Transverse colon (tissue), 3 donors: Measurements from ENCODE around the gene ID1.

ENCODE experiments used
- EP300 ChIP-seq: sonication (generic); formaldehyde crosslinking; IDR thresholded peaks from one replicate; pipeline ENCODE4 v1.6.1; 2017; ENCODE audit warnings: antibody characterized with exemption, low read depth
- POLR2A ChIP-seq: fragments of 450-650 bp; IDR thresholded peaks from one replicate; pipeline ENCODE4 v1.6.1; 2016; ENCODE audit warnings: antibody characterized with exemption, mild to moderate bottlenecking, moderate library complexity
- TF ChIP-seq, protein P1 (sequence below), 5 experiments: fragments of 200-600 bp in 3 of 5; fragments of 450-650 bp in 2 of 5; sonication (generic) in 3 of 5; IDR thresholded peaks; 1 replicate in 2 of 5; 2 replicates in 3 of 5; pipeline ENCODE4 v1.5.1; 2016 to 2017; ENCODE audit warnings: antibody characterized with exemption in 5 of 5, inconsistent platforms in 3 of 5, mild to moderate bottlenecking in 2 of 5, moderate library complexity in 1 of 5

DNA sequence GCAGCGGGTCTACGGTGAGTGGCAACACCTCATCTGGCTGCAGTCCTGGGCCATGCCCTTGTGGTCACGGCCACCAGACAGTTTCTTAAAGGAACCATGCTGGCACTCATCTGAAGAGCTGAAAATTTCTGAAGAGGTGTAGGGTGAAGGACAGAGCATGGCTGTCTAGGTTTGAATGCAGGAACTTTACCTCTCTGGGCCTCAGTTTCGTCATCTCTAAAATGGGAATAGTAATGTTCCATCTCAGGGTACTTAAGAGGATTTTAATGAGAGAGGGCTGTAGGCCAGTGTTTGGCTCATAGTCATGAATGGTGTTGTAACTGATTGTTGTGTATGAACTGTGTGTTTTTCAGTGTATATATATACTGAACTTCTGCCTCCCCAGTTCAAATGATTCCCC, 38.4 kb downstream of the ID1 start:
- TF ChIP-seq POLR2A (no peak), EP300 (no peak)
- TF ChIP-seq, protein P1, sequence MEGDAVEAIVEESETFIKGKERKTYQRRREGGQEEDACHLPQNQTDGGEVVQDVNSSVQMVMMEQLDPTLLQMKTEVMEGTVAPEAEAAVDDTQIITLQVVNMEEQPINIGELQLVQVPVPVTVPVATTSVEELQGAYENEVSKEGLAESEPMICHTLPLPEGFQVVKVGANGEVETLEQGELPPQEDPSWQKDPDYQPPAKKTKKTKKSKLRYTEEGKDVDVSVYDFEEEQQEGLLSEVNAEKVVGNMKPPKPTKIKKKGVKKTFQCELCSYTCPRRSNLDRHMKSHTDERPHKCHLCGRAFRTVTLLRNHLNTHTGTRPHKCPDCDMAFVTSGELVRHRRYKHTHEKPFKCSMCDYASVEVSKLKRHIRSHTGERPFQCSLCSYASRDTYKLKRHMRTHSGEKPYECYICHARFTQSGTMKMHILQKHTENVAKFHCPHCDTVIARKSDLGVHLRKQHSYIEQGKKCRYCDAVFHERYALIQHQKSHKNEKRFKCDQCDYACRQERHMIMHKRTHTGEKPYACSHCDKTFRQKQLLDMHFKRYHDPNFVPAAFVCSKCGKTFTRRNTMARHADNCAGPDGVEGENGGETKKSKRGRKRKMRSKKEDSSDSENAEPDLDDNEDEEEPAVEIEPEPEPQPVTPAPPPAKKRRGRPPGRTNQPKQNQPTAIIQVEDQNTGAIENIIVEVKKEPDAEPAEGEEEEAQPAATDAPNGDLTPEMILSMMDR (IDR thresholded peaks at IDR 0.05), result no peak
